GM21447 (cell line): ENCODE measurements around the gene TMEM187.
A peak's percentile ranks its signal among the peaks of the same experiment; 100 is the strongest.

ENCODE experiments used
- ATAC-seq: cut with Tn5 transposase; IDR thresholded peaks from one replicate; pipeline ENCODE4 v1.9.1; 2021; ENCODE audit not compliant: unreplicated experiment

TMEM187 gene

GRCh38 chrX:153934762-153935325 is 37.7 kb upstream of the TMEM187 start, which contains the start of gene NAA10:
TSS of gene NAA10 (minus strand) at chrX:153935037. CDS start at chrX:153934904, 133 bp downstream.
- peak; percentile 83 for ATAC-seq

GRCh38 chrX:153935326-153935851 is 37.2 kb upstream of the TMEM187 start:
- ATAC-seq = peak; percentile 10

DNA sequence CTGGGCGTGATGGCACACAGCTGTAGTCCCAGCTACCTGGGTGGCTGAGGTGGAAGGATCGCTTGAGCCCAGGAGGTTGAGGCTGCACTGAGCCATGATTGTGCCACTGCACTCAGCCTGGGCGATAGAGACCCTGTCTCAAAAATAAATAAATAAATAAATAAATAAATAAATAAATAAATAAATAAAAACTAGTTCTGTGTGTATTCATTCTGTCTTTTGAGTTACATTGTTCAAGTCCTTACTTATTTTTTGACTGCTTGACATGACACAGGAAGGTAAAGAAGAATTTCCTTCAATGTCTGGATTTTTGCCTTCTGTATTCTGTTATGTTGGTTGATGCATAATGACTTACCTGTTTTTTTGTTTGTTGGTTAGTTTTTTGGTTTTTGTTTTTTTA is 35.5 kb upstream of the TMEM187 start:
- no peak for ATAC-seq

DNA sequence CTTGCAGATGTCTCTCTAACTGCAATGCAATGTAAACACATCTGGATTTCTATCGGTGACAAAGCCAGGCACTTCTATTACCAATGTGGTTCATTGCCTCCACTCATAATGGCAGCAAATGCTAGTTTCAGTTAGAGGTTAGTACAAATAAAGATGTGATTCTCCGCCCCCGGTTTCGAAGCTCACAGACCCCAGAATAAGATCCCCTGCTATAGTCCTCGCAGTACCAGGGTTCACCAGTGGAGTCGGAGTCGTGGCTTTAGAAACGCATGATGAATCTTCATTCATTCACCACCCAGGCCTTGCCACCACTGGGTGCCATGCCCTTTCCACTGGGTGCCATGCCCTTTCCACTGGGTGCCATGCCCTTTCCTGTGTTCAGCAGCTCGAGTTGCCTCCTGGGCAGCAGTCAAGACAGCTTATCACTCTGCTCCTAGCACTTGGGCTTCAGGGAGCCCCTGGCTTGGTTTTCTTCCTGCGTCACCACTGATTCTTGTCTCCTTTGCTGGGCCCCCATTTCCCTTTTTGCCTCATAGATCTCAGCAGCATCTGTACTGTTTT is 34.2 kb upstream of the TMEM187 start:
- ATAC-seq = no peak

DNA sequence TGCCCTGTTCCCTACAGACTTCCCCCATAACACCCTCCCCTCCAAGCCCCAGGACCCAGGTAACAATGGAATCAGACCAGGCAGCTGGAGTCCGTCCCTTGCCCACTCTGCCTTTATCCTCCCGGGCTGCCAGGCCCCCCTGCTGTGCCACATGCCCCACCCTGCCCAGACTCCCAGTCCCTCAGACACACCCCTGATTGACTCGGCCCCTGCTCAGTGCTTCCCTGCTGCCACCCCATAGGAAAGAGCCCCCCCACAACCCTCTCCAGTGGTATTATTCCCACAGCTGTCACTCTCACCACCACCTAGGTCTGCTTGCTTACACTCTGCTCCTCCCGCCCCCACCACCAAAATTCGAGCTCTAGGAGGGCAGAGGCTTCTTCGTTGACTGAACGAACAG is 33.0 kb upstream of the TMEM187 start:
- ATAC-seq = no peak

GRCh38 chrX:153941336-153942252 is 31.0 kb upstream of the TMEM187 start:
- ATAC-seq = no peak

DNA sequence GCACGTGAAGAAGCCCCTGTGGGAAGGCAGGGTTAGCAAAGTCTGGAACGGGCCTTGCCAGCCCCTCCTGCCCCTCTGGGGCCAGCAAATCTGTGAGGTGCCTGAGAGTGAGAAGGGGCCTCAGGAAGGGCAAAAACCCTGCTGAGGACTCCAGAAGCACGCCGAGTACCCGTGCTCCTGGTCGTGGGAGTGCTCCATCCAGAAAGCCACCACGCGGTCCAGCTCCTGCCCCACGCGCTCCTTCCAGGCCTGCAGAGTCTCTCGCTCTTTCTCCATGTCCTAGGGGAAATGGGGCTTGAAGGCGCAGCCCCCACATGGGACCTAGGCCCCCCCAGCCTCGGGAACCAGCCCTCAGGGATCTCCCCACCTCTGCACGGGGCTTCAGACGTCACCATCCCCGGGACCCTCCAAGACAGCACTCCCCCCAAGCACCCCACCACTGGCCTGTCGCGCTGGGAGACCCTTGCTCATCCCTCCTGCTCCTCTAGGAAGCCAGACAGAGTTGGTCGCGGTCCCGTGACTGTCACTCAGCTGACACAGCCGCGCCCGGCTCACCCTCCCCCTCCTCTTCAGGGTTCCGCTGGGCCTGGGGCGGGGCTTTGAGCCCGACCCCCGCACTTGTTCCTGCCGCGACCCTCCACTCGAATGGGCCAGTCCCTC is 28.3 kb upstream of the TMEM187 start, which contains the start of gene RENBP:
RENBP (minus strand) TSS at position 504 of the 660 bp plus-strand sequence; CDS start at position 471, 33 bp downstream.
- no peak for ATAC-seq

GRCh38 chrX:153944800-153945150 is 27.8 kb upstream of the TMEM187 start:
- no peak for ATAC-seq

DNA sequence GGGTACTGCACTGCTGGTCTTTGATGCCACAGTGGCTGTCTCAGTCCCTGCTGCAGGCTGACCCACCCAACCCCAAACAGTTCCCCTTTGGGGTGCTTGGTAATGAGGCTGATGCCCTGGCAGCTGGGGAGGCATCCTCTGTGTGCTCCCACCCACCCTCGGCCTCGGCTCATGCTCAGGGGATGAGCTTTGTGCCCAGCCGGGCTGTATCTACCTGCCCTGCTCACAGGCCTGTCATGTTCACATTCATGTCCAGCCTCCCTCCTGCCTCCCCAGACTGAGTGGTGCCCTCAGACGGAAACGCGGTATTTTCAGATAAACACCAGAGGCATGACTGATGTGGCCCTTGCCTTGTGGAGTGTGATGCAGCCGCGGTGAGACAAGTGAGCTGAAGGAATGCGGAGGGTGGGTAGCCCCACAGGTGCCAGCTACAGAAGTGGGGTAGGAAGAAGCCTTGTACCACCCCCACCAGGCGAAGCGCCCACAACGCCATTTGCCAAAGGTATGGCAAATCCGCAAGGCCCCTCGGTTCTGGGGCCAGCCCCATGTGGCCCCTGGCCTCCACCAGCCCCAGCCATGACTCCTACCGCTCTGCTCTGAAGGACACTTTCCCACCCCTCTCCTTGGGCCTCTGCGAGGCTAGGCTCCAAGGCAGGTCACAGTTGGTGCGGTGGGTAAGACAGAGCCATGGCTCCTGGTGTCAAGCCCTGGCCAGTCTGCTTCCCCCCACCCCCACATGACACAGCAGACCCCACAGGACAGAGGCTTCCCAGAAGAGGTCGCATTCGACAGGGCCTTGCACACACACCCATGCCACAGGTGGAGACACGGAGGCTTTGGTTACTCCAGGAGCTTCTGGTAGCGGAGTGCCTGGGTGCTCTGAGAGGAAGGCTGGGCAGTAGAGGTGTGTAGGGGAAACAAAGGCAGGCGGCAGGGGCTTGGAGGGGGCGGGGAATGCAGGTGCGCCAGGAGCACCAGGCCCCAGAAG is 26.3 kb upstream of the TMEM187 start:
- no peak for ATAC-seq

DNA sequence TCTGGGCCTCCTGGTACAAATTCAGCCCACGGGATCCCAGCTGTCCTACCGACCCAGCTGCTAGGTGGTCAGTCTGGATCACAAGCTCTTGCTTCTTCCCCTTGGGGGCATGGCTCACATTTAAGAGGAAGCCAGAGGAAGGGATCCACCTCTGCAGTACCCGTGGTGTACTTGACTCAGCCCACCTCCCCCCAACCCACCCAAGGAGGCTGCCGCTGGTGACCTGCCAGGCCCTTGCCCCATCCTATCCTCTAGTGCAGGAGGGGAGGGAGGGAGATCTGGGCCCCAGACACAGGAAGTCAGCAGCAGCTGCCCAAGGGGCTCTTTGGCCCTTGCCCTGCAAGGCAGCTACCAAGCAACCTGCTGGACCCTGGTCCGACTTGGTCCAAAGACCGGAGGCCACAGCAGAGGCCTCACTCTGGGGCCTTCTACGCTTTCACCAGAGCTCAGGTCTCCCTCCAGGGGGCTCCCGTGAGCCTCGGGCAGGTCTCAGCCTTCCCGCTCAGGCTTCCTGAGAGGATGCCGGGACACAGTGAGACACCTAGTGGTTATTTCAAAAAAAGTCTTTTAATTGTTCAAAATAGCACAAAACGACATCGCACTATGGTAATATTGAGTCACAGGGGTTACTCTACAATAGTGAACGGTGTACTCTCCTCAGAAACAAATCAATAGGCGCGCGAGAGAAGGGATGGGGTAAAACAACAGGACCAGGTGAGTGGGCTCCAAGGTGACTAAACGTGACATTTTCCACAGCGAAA is 25.4 kb upstream of the TMEM187 start:
- no peak for ATAC-seq

DNA sequence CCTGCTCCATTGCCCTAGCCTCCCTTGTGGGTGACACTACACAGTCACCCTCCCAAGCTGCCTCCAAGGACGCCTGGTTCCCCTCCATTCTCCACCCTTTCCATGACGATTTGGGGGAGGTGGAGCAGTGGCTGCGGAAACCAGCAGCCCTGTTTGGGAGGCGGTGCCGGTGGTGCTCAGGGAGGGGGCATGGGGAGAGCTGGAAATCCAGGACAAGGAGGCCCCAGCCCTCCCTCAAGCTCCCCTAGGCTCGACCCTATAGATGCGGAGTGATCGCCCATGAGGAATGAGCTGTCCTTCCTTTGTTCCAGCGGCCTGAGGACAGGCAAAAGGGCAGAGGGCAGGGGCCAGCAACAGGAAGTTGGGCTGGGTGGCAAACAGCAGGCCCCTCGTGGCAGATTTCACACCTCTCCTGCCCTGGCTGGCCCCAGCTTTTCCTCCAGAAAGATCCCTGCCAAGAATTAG is 24.5 kb upstream of the TMEM187 start:
- no peak for ATAC-seq

- no peak for ATAC-seq
Measured at GRCh38 chrX:153948847-153949805, 23.4 kb upstream of the TMEM187 start.

GRCh38 chrX:153950127-153950526 is 22.4 kb upstream of the TMEM187 start:
- ATAC-seq = no peak

DNA sequence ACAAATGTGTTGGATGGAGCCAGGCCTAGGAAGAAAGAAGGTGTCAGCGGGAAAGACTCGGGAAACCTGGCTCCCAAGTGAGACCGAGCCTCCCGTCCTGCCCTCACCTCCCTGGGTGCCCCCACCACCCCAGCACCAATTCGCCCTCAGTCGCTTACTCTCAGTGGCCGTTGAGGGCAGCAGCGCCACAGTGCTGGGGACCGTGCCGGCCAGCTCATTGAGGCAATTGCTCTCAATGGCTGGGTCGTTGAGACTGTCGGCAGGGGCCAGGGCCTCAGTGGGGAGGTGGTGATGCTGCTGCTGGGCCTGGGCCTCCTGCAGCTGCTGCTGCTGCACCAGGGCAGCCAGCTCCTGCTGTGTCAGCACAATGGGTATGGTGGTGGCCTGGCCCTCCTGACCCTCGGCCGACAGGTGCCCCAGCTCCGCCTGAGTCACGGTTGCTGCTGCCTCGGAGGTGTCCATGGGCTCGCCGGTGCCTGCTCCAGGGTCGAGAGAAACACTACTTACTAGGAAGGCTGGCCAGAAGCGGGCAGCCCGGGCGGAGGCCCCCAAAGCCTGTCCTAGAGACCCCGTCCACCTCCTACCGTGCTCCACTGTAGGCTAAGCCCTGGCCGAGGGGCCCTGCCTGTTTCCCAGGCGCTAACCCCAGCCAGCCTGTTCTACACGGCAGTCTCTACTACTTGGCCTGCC is 20.7 kb upstream of the TMEM187 start:
- no peak for ATAC-seq

DNA sequence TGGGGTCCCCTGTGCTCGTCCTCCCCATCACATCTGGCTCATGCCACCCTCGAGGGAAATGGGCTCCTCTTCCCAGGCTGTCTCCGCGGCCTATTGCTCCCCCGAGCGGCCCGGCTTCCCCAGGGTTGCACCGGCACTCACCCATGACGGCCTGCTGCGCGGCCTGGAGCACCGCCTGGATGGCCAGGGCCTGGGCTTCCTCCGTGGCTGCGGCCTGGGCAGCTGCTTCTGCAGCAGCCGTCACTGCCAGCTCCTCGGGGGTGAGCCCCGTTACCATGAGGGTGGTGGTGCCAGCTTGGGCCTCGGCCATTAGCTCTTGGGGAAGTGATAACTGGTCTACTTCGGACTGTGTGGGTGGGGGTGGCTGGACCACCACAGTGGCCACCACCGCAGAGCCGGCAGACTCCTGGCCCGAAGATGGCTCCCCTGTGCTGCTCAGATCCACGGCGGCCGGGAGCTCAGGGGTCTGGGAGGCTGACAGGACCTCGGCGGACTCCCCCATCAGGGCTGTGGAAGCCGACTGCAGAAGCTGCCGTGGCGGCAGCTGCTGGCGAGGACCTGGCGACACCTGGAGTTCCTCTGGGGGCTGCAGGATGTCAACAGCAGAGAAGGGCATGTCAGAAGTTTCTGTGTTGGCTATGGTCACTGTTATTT is 20.1 kb upstream of the TMEM187 start:
- ATAC-seq = no peak

GRCh38 chrX:153953342-153953830 is 19.2 kb upstream of the TMEM187 start:
- no peak for ATAC-seq
